CD4-positive, alpha-beta T cell (primary cell): Measurements from ENCODE around the gene C20orf144. TPM values are rescaled to one million over a fixed set of nuclear protein-coding genes. Genes with fewer than 3 reads are reported as not detected.

Experiments used
- ATAC-seq: fragments of 200-7000 bp; cut with Tn5 transposase; one replicate; pipeline ENCODE4 v1.10.0; 2022; ENCODE audit warnings: mild to moderate bottlenecking; ENCODE audit not compliant: poor library complexity
- CTCF ChIA-PET: fragments of 350-600 bp; sonication (Branson Sonifier 250); formaldehyde crosslinking; loops from one replicate; lab custom pipeline; 2021; ENCODE audit warnings: antibody characterized with exemption, inconsistent platforms; lab: Charles Lee
- POLR2A ChIA-PET: fragments of 350-600 bp; sonication (Branson Sonifier 250); formaldehyde crosslinking; loops from one replicate; lab custom pipeline; 2021; ENCODE audit warnings: antibody characterized with exemption, inconsistent platforms; lab: Charles Lee
- DNase-seq, 14 experiments: peaks; one replicate each; pipeline ENCODE4 v3.0.0-alpha.2; 2013 to 2020; ENCODE audit warnings: mixed read lengths in 2 of 14
- H3K27ac ChIP-seq, 2 donors: one replicate each; pipeline versions ENCODE4 v1.5.1 to v1.7.0; 2013; ENCODE audit warnings: low read length in 2 of 2, low read depth in 1 of 2, mild to moderate bottlenecking in 1 of 2
- H3K27me3 ChIP-seq, 2 experiments: 1 replicate in 1 of 2; 2 replicates in 1 of 2; pipeline versions ENCODE4 v1.6.1 to v1.7.0; 2013; ENCODE audit warnings: low read length in 2 of 2, control low read depth in 1 of 2, mild to moderate bottlenecking in 1 of 2, moderate library complexity in 1 of 2; ENCODE audit not compliant: insufficient read depth in 2 of 2, control insufficient read depth in 1 of 2
- H3K36me3 ChIP-seq: one replicate; pipeline ENCODE4 v1.6.1; 2013; ENCODE audit warnings: low read length, control low read depth; ENCODE audit not compliant: insufficient read depth
- H3K4me1 ChIP-seq: one replicate; pipeline ENCODE4 v1.6.1; 2013; ENCODE audit warnings: low read length, control low read depth; ENCODE audit not compliant: insufficient read depth
- H3K4me3 ChIP-seq: one replicate; pipeline ENCODE4 v1.5.1; 2013; ENCODE audit warnings: mild to moderate bottlenecking, low read length, moderate library complexity
- H3K9me3 ChIP-seq, 2 experiments: 1 replicate in 1 of 2; 2 replicates in 1 of 2; pipeline versions ENCODE4 v1.6.1 to v1.7.0; 2013; ENCODE audit warnings: low read length in 2 of 2, mild to moderate bottlenecking in 2 of 2, control low read depth in 1 of 2, moderate library complexity in 1 of 2; ENCODE audit not compliant: control insufficient read depth in 1 of 2, insufficient read depth in 1 of 2
- H3K27ac Mint-ChIP-seq: one replicate; pipeline ENCODE4 v1.8.0; 2020; ENCODE audit warnings: mixed read lengths
- H3K27me3 Mint-ChIP-seq: one replicate; pipeline ENCODE4 v1.8.0; 2021; ENCODE audit warnings: mixed read lengths
- H3K36me3 Mint-ChIP-seq: one replicate; pipeline ENCODE4 v1.8.0; 2021; ENCODE audit warnings: low read depth, mixed read lengths
- H3K4me1 Mint-ChIP-seq: one replicate; pipeline ENCODE4 v1.8.0; 2021; ENCODE audit warnings: low read depth, mixed read lengths
- H3K4me3 Mint-ChIP-seq: one replicate; pipeline ENCODE4 v1.8.0; 2020; ENCODE audit warnings: mild to moderate bottlenecking, mixed read lengths
- H3K9me3 Mint-ChIP-seq: one replicate; pipeline ENCODE4 v1.8.0; 2020; ENCODE audit warnings: mixed read lengths
- intact Hi-C, 2 experiments: fragments of 100-400 bp; cut with DNase I in 1 of 2; cut with micrococcal nuclease in 1 of 2; formaldehyde crosslinking; loops; one replicate each; pipeline versions ENCODE4 v1.15.1 to v1.9.0; 2023 to 2025; cut with DNase I, micrococcal nuclease
- total RNA-seq, 174 experiments: library from RNA in 2 of 174; stranded (reverse) in 2 of 174; gene quantifications; one replicate each; pipeline ENCODE4 v1.2.3 and lab custom pipeline; 2021 to 2026
- TF ChIP-seq, protein P1 (sequence below): fragments of 200-600 bp; IDR thresholded peaks from one replicate; pipeline ENCODE4 v1.8.0; 2022; ENCODE audit warnings: antibody characterized with exemption, mild to moderate bottlenecking

C20orf144 gene
- total RNA-seq, 2 experiments from 2014 or later = 0.17 to 0.19 TPM

DNA sequence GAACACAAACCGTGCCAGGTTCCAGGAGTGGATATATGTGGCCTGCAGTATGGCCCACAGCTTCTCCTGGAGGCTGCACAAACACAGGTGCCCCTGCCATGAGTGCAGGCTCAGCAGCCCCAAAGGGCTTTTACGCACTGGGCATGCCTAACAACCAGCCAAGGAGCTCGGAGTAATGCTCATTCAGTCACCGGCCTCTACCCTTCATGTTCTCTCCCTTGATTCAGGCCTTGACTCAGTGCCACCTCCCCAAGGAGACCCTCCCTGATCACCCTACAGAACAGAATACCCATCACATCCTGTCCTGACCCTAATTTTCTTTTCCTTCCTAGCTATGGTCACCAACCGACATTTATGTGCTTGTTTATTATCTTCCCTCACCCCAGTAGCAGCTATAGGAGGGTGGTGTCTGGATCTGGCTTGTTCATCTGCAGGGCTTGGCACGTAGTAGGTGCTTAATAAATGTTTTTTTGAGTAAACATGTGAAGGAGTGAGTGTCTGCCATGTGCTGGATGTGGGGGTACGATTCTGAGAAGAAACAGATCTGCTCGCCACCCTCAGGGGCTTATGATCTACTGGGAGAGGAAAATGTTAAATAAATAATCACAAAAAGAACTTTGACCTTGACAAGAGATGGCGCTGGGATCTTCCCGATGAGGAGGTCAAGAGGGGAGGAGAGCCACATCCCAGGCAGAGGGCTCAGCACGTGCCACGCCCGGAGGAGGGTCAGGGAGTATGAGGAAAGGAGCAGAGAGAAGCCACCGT lies 48.7 kb downstream of the C20orf144 start:
- Mint-ChIP-seq H3K9me3 (no peaks in the 10 kb centered on the region), H3K27ac (no peak overlapping the region), H3K4me1 (peaks cover 10% of the 10 kb centered on the region), H3K36me3 (peaks cover 63% of the 10 kb centered on the region), H3K27me3 (no peaks in the 10 kb centered on the region), H3K4me3 (no peak overlapping the region)
- H3K4me1 ChIP-seq = peaks cover 5% of the 10 kb centered on the region
- H3K36me3 ChIP-seq = peaks cover 55% of the 10 kb centered on the region
- POLR2A ChIA-PET = interaction anchor here (1.0 kb wide), 1 partner anchor 21 kb away, joined by 3 read pairs; no protein-coding TSS in a partner anchor
- no peaks in the 10 kb centered on the region for H3K27me3 ChIP-seq
- no peak for DNase-seq
- H3K4me3 ChIP-seq = no peak overlapping the region
- TF ChIP-seq, protein P1, sequence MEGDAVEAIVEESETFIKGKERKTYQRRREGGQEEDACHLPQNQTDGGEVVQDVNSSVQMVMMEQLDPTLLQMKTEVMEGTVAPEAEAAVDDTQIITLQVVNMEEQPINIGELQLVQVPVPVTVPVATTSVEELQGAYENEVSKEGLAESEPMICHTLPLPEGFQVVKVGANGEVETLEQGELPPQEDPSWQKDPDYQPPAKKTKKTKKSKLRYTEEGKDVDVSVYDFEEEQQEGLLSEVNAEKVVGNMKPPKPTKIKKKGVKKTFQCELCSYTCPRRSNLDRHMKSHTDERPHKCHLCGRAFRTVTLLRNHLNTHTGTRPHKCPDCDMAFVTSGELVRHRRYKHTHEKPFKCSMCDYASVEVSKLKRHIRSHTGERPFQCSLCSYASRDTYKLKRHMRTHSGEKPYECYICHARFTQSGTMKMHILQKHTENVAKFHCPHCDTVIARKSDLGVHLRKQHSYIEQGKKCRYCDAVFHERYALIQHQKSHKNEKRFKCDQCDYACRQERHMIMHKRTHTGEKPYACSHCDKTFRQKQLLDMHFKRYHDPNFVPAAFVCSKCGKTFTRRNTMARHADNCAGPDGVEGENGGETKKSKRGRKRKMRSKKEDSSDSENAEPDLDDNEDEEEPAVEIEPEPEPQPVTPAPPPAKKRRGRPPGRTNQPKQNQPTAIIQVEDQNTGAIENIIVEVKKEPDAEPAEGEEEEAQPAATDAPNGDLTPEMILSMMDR = no peak
- intact Hi-C loops = no loop called here
- CTCF ChIA-PET = interaction anchor here (0.6 kb wide), 1 partner anchor 213 kb away, joined by 3 read pairs; no protein-coding TSS in a partner anchor
- ATAC-seq = no peak
- H3K9me3 ChIP-seq = no peaks in the 10 kb centered on the region
- no peak overlapping the region for H3K27ac ChIP-seq

DNA sequence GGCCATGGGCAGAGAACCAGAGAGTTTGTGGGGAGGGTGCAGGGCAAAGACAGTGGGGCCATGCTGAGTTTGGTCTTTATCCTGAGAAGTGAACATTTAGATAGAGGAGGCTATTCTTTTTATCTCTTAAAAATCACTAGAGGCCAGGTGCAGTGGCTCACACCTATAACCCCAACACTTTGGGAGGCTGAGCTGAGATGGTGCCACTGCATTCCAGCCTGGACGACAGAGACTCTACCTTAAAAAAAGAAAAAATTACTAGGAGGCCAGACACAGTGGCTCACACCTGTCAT lies 49.3 kb downstream of the C20orf144 start:
- Histone ChIP-seq H3K27ac (no peak overlapping the region), H3K36me3 (peaks cover 52% of the 10 kb centered on the region), H3K9me3 (no peaks in the 10 kb centered on the region), H3K4me3 (no peak overlapping the region), H3K27me3 (no peaks in the 10 kb centered on the region), H3K4me1 (peaks cover 5% of the 10 kb centered on the region)
- ChIA-PET CTCF (no interaction called here), POLR2A (no interaction called here)
- Mint-ChIP-seq H3K27ac (no peak overlapping the region), H3K4me1 (peaks cover 10% of the 10 kb centered on the region), H3K27me3 (no peaks in the 10 kb centered on the region), H3K9me3 (no peaks in the 10 kb centered on the region), H3K36me3 (peaks cover 67% of the 10 kb centered on the region), H3K4me3 (no peak overlapping the region)
- TF ChIP-seq, protein P1 = no peak
- intact Hi-C loops = no loop called here
- ATAC-seq (no peak), DNase-seq (no peak)

Other genes starting within 250 kb of the C20orf144 start
- gene SNTA1, start 218.6 kb upstream of the C20orf144 start, total RNA-seq = 1 to 10 TPM; 5.0 to 5.2 TPM
- gene CBFA2T2, start 172.2 kb upstream of the C20orf144 start, total RNA-seq = 10 to 100 TPM; 17.9 to 18.6 TPM
- under 1 TPM; 0.28 to 0.55 TPM for gene ACTL10, start 4.6 kb downstream of the C20orf144 start, total RNA-seq
- 1 to 10 TPM; 8.7 to 9.2 TPM for gene NECAB3, start 12.1 kb downstream of the C20orf144 start, total RNA-seq
- gene E2F1, start 24.1 kb downstream of the C20orf144 start, total RNA-seq = 1 to 10 TPM; 1.2 to 1.6 TPM
- gene PXMP4, start 58.0 kb downstream of the C20orf144 start, total RNA-seq = 1 to 10 TPM; 3.6 to 4.1 TPM
- 1 to 10 TPM; 2.1 to 2.7 TPM for gene ZNF341, start 69.7 kb downstream of the C20orf144 start, total RNA-seq
- gene CHMP4B, start 149.0 kb downstream of the C20orf144 start, total RNA-seq = 10 to 100 TPM; 44.2 to 49.3 TPM